Spleen (tissue), 7 donors: Measurements from ENCODE around the gene KIF7.

Source experiments
- CTCF ChIP-seq, 11 experiments: fragments of 200-600 bp in 7 of 11; fragments of 450-650 bp in 4 of 11; sonication (generic) in 4 of 11; IDR thresholded peaks in 8 of 11; conservative IDR thresholded peaks in 3 of 11; 1 replicate in 7 of 11; 2 replicates in 4 of 11; pipeline versions ENCODE4 v1.4.0 to v1.8.0; 2016 to 2021; ENCODE audit warnings: antibody characterized with exemption in 11 of 11, inconsistent platforms in 4 of 11, mild to moderate bottlenecking in 1 of 11
- POLR2A ChIP-seq, 3 donors: fragments of 450-650 bp; IDR thresholded peaks; one replicate each; pipeline ENCODE4 v1.5.1; 2017; ENCODE audit warnings: antibody characterized with exemption in 3 of 3, mild to moderate bottlenecking in 1 of 3
- POLR2AphosphoS5 ChIP-seq, 3 donors: sonication (generic); formaldehyde crosslinking; IDR thresholded peaks; one replicate each; pipeline ENCODE4 v1.5.1; 2017; ENCODE audit warnings: antibody characterized with exemption in 3 of 3
- donor health status: DM: no; HTN: no; CAD: no; lungs with moderate emphysema.
- donor health status: DM: no; HTN: no; CAD: no.
- donor health status: DM: no; HTN: no; CAD: no.

GRCh38 chr15:89665449-89666181 lies 10.3 kb upstream of the KIF7 start:
- TF ChIP-seq CTCF (IDR thresholded peaks at IDR 0.05 in 8 of 11, conservative IDR thresholded peaks at IDR 0.05 in 3 of 11) (no peak), POLR2A (IDR thresholded peaks at IDR 0.05) (no peak), POLR2AphosphoS5 (IDR thresholded peaks at IDR 0.05) (peak; percentile 40 to 78 (median 68))
